Measurements from ENCODE around the gene OLAH.

The OLAH gene

GRCh38 chr10:15072358-15072757, 28.6 kb downstream of the OLAH start:
- DNase-seq: no peak

DNA sequence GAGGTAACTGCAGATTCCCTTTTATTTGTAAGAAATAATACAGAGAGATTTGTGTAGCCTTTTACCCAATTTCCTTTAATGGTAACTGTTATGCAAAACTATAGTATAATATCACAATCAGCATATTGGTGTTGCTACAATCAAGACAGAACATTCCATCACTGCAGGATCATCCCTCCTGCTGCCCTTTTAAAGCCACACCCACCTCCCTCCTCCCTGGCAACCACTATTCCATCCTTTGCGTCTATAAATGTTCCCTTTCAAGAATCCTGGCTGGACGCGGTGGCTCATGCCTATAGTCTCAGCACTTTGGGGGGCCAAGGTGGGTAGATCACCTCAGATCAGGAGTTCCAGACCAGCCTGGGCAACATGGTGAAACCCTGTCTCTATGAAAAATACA, 31.7 kb downstream of the OLAH start:
- no peak for DNase-seq

- no peak for DNase-seq
These were observed 40.1 kb downstream of the OLAH start for GRCh38 chr10:15083674-15084501.

DNA sequence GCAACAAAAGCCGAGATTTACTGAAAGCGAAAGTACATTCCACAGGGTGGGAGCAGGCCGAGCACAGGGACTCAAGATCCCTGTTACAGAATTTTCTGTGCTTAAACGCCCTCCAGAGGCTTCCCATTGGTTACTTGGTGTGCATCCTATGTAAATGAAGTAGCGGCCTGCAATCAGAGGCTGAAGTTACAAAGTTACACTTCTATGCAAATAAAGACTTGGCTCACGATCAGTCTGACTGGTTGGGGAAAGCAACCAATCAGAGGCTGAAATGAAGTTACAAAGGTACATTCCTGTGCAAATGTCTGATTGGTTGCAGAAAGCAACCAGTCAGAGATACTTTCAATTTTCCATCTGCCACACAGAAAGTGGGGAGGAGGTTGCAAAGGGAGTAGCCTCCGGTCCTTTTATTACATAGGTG, 40.8 kb downstream of the OLAH start:
- DNase-seq: no peak

DNA sequence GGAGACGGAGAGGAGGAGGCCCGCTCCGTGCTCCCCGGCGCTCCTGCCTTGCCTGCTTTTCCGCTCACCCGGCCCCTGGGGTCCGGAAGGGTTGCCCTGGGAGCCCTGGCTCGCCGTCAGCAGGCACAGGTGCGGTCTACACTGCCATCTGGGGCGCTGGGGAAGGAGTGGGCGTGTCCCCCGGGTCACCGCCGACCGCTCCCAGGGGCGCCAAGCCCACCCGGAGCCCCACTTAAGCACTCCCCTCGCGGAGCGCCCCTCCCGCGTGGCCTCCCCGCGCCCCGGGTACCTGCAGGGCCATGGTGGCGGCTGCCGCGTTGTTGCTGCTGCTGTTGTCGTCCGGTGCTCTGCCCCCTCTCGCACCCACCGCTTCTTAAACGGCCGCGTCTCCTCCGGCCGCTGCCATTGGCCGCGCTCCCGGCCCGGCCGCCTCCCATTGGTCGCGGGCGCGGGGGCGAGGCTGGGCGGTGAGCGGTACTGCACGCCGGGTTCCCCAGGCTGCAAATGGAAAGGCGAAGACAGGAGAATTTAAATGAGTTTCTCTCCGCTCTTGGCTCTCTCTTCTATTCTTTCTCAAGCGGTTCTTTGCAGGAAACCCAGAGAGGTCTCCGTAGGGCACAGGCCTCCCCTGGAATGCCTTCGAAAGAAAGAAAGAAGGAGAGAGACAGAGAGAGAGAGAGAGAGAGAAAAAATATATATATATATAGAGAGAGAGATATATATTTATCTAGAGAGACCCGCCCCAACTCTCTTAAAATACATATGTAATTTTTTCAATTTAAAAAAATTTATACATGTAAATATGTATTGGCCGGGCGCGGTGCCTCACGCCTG, 44.9 kb downstream of the OLAH start, which contains the start of gene ACBD7:
ACBD7 (minus strand) TSS at position 349 of the 834 bp plus-strand sequence; CDS start at position 301, 48 bp downstream.
- DNase-seq: peak; percentile 24 to 79 (median 59)

DNA sequence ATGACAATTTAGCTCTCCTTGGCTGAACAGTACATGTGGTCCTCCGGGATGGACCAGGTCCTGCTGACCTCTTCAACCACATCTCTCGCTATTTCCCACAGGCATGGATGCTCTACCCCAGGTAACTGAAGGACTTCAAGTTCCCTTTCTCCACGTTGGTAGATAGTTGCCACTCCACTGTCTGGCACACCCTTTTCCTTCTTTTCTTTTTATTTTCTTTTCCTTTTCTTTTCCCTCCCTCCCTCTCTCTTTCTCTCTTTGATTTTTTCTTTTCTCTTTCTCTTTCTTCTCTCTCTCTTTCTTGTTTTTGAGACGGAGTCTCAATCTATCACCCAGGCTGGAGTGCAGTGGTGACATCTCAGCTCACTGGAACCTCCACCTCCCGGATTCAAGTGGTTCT, 47.7 kb downstream of the OLAH start:
- no peak for DNase-seq

- DNase-seq: no peak
These were observed 49.2 kb downstream of the OLAH start for GRCh38 chr10:15092855-15093408.

DNA sequence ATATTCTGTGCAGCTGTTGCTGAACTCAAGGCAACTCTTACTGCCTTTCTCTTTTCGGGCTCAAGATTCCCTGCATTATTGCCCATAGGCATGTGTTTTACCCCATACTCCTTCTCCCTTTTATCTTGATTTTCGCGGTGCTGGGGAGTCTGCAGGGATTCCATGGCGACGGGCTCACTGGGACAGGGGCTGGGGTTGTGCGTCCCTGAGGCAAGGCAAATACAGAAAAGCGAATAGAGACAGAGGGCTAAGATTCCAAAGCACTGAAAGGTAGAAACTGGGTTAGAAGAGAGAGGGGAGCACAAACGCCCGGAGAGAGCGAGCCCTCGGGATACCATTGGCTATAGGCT, 52.9 kb downstream of the OLAH start:
- DNase-seq: no peak

GRCh38 chr10:15097011-15097812, 53.5 kb downstream of the OLAH start, which contains the start of gene RPP38:
Gene RPP38 (plus strand): TSS chr10:15097355. CDS start chr10:15103315, 5,960 bp downstream.
- peak; percentile 94 to 95 (median 94) for DNase-seq

GRCh38 chr10:15099886-15100285, 56.1 kb downstream of the OLAH start:
- no peak for DNase-seq

DNA sequence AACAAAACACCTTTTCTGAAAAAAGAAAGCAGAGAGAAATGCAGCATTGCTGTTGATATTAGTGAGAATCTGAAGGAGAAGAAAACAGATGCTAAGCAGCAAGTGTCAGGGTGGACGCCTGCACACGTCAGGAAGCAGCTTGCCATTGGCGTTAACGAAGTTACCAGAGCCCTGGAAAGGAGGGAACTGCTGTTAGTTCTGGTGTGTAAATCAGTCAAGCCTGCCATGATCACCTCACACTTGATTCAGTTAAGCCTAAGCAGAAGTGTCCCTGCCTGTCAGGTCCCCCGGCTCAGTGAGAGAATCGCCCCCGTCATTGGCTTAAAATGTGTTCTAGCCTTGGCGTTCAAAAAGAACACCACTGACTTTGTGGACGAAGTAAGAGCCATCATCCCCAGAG, 59.8 kb downstream of the OLAH start:
- DNase-seq: no peak

DNA sequence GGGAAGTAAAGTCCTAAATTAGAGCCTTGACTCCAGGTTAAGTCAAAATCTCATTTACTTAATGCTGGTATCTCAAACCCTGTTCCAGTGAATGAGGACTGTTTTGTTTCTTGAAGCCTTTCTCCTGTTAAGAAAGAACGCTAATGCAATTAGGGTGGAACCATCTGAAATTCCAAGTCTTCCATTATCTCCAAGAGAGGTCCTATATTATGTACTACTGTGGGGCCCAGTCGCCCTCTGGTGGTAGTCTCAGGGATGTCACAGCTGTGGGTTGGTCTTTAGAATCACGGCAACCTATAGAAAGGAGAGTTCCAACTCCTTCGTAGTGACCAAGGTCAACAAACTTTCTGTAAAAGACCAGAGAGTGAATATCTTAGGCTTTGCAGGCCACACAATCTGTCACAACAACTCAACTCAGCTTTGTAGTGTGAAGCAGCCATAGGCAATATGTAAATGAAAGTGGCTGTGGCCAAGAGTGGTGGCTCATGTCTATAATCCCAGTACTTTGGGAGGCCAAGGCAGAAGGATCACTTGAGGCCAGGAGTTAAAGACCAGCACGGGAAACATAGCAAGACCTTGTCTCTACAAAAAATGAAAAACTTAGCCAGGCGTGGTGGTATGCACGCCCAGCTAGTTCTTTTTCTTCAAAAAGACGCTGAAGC, 62.7 kb downstream of the OLAH start:
- peak in 3 of 4 experiments; percentile 42 to 61 (median 44) for DNase-seq

- no peak for DNase-seq
These were observed 68.9 kb downstream of the OLAH start for GRCh38 chr10:15112657-15113056.

- no peak for DNase-seq
These were observed 70.0 kb downstream of the OLAH start for GRCh38 chr10:15113766-15114165.

GRCh38 chr10:15116225-15116624, 72.5 kb downstream of the OLAH start:
- DNase-seq: no peak

GRCh38 chr10:15118615-15119014, 74.9 kb downstream of the OLAH start:
- no peak for DNase-seq

DNA sequence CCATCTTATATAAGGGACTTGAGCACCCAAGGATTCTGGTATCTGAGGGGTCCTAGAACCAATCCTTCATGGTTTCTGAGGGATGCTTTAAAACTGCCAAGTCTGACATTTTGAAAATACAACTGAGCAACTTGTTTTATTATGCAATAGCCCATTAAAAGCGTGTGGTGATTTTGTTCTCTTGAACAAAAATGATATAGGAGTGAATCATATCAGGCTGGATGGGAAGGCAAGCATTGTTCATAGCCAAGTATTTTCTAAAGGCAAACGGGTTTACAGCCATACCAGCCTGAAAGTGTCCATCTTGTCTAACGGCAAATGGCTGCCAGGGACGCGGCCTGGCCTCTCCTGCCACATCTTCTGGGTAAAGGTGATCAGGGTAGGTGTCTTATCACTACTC, 76.8 kb downstream of the OLAH start:
- DNase-seq: no peak

- no peak for DNase-seq
These were observed 78.0 kb downstream of the OLAH start for GRCh38 chr10:15121707-15122106.

- DNase-seq: no peak
These were observed 78.8 kb downstream of the OLAH start for GRCh38 chr10:15122477-15123030.
